ENCODE data around the gene ENKD1. TPM values are rescaled to one million over a fixed set of nuclear protein-coding genes. Genes with fewer than 3 reads are reported as not detected.

The ENKD1 gene
- total and polyA plus RNA-seq, 4 donors: 9.5 to 30.2 (median 29.1) TPM

- no peak overlapping the region for H3K4me3 ChIP-seq (ENCODE audit: low read depth, low read length)
- peak overlapping the region; percentile 58 for H3K27ac ChIP-seq (ENCODE audit: low read depth, low read length)
- 46% methylated on average over 13 of the region's 21 CpGs for WGBS (ENCODE audit: insufficient coverage)
- H3K9me3 ChIP-seq (ENCODE audit: control insufficient read depth, insufficient read depth, low read length): no peaks in the 10 kb centered on the region
- H3K27me3 ChIP-seq (ENCODE audit: control insufficient read depth, insufficient read depth, low read length): no peaks in the 10 kb centered on the region
- H3K36me3 ChIP-seq (ENCODE audit: control insufficient read depth, insufficient read depth, low read length): peaks cover 28% of the 10 kb centered on the region
- peaks cover 33% of the 10 kb centered on the region for H3K4me1 ChIP-seq (ENCODE audit: control insufficient read depth, insufficient read depth, low read length)
- DNase-seq (ENCODE audit: low read depth in 4 of 6, low spot score in 6 of 6): peak in 2 of 6 donors; percentile 21 to 64
These were observed 7.4 kb upstream of the ENKD1 start for GRCh38 chr16:67673712-67674580.

- Histone ChIP-seq H3K27ac (ENCODE audit: low read depth, low read length) (peak overlapping the region; percentile 58), H3K4me3 (ENCODE audit: low read depth, low read length) (no peak overlapping the region), H3K4me1 (ENCODE audit: control insufficient read depth, insufficient read depth, low read length) (peaks cover 36% of the 10 kb centered on the region), H3K36me3 (ENCODE audit: control insufficient read depth, insufficient read depth, low read length) (peaks cover 30% of the 10 kb centered on the region), H3K9me3 (ENCODE audit: control insufficient read depth, insufficient read depth, low read length) (no peaks in the 10 kb centered on the region), H3K27me3 (ENCODE audit: control insufficient read depth, insufficient read depth, low read length) (no peaks in the 10 kb centered on the region)
- DNase-seq (ENCODE audit: low read depth in 4 of 6, low spot score in 6 of 6): peak in 2 of 6 donors; percentile 55 to 60
- WGBS (ENCODE audit: insufficient coverage): 53% methylated on average over 11 of the region's 13 CpGs
These were observed 6.5 kb upstream of the ENKD1 start for GRCh38 chr16:67672739-67673662.

- H3K27me3 ChIP-seq (ENCODE audit: control insufficient read depth, insufficient read depth, low read length): no peaks in the 10 kb centered on the region
- peaks cover 30% of the 10 kb centered on the region for H3K36me3 ChIP-seq (ENCODE audit: control insufficient read depth, insufficient read depth, low read length)
- peaks cover 43% of the 10 kb centered on the region for H3K4me1 ChIP-seq (ENCODE audit: control insufficient read depth, insufficient read depth, low read length)
- no peak overlapping the region for H3K27ac ChIP-seq (ENCODE audit: low read depth, low read length)
- no peak for DNase-seq (ENCODE audit: low read depth in 4 of 6, low spot score in 6 of 6)
- 51% methylated on average over 4 of the region's 4 CpGs for WGBS (ENCODE audit: insufficient coverage)
- H3K9me3 ChIP-seq (ENCODE audit: control insufficient read depth, insufficient read depth, low read length): no peaks in the 10 kb centered on the region
- no peak overlapping the region for H3K4me3 ChIP-seq (ENCODE audit: low read depth, low read length)
These were observed 5.8 kb upstream of the ENKD1 start for GRCh38 chr16:67672306-67672705.

- Histone ChIP-seq H3K4me3 (ENCODE audit: low read depth, low read length) (no peak overlapping the region), H3K27ac (ENCODE audit: low read depth, low read length) (no peak overlapping the region), H3K9me3 (ENCODE audit: control insufficient read depth, insufficient read depth, low read length) (no peaks in the 10 kb centered on the region), H3K27me3 (ENCODE audit: control insufficient read depth, insufficient read depth, low read length) (no peaks in the 10 kb centered on the region), H3K4me1 (ENCODE audit: control insufficient read depth, insufficient read depth, low read length) (peaks cover 51% of the 10 kb centered on the region), H3K36me3 (ENCODE audit: control insufficient read depth, insufficient read depth, low read length) (peaks cover 21% of the 10 kb centered on the region)
- DNase-seq (ENCODE audit: low read depth in 4 of 6, low spot score in 6 of 6): no peak
- WGBS (ENCODE audit: insufficient coverage): 89% methylated on average over 10 of the region's 10 CpGs
These were observed 3.0 kb upstream of the ENKD1 start for GRCh38 chr16:67669499-67670101.

- H3K27ac ChIP-seq (ENCODE audit: low read depth, low read length): no peak overlapping the region
- no peaks in the 10 kb centered on the region for H3K9me3 ChIP-seq (ENCODE audit: control insufficient read depth, insufficient read depth, low read length)
- peaks cover 50% of the 10 kb centered on the region for H3K4me1 ChIP-seq (ENCODE audit: control insufficient read depth, insufficient read depth, low read length)
- DNase-seq (ENCODE audit: low read depth in 4 of 6, low spot score in 6 of 6): no peak
- H3K36me3 ChIP-seq (ENCODE audit: control insufficient read depth, insufficient read depth, low read length): peaks cover 23% of the 10 kb centered on the region
- 89% methylated on average over 6 of the region's 6 CpGs for WGBS (ENCODE audit: insufficient coverage)
- no peak overlapping the region for H3K4me3 ChIP-seq (ENCODE audit: low read depth, low read length)
- no peaks in the 10 kb centered on the region for H3K27me3 ChIP-seq (ENCODE audit: control insufficient read depth, insufficient read depth, low read length)
These were observed 2.1 kb upstream of the ENKD1 start for GRCh38 chr16:67668495-67669157.

- WGBS (ENCODE audit: insufficient coverage): 27% methylated on average over 18 of the region's 18 CpGs
- DNase-seq (ENCODE audit: low read depth in 4 of 6, low spot score in 6 of 6): peak; percentile 52 to 96 (median 79)
- peaks cover 50% of the 10 kb centered on the region for H3K4me1 ChIP-seq (ENCODE audit: control insufficient read depth, insufficient read depth, low read length)
- peaks cover 28% of the 10 kb centered on the region for H3K36me3 ChIP-seq (ENCODE audit: control insufficient read depth, insufficient read depth, low read length)
- peak overlapping the region; percentile 88 for H3K27ac ChIP-seq (ENCODE audit: low read depth, low read length)
- H3K27me3 ChIP-seq (ENCODE audit: control insufficient read depth, insufficient read depth, low read length): no peaks in the 10 kb centered on the region
- H3K9me3 ChIP-seq (ENCODE audit: control insufficient read depth, insufficient read depth, low read length): no peaks in the 10 kb centered on the region
- H3K4me3 ChIP-seq (ENCODE audit: low read depth, low read length): peak overlapping the region; percentile 62
These were observed 1.4 kb upstream of the ENKD1 start for GRCh38 chr16:67667817-67668494.

GRCh38 chr16:67667453-67667816, 885 bp upstream of the ENKD1 start:
- H3K4me3 ChIP-seq (ENCODE audit: low read depth, low read length): peak overlapping the region; percentile 62
- DNase-seq (ENCODE audit: low read depth in 4 of 6, low spot score in 6 of 6): no peak
- peaks cover 30% of the 10 kb centered on the region for H3K36me3 ChIP-seq (ENCODE audit: control insufficient read depth, insufficient read depth, low read length)
- H3K27ac ChIP-seq (ENCODE audit: low read depth, low read length): peak overlapping the region; percentile 88
- H3K4me1 ChIP-seq (ENCODE audit: control insufficient read depth, insufficient read depth, low read length): peaks cover 49% of the 10 kb centered on the region
- H3K27me3 ChIP-seq (ENCODE audit: control insufficient read depth, insufficient read depth, low read length): no peaks in the 10 kb centered on the region
- H3K9me3 ChIP-seq (ENCODE audit: control insufficient read depth, insufficient read depth, low read length): no peaks in the 10 kb centered on the region
- 21% methylated on average over 7 of the region's 10 CpGs for WGBS (ENCODE audit: insufficient coverage)

GRCh38 chr16:67666032-67666551, 458 bp downstream of the ENKD1 start:
- H3K27ac ChIP-seq (ENCODE audit: low read depth, low read length): no peak overlapping the region
- H3K36me3 ChIP-seq (ENCODE audit: control insufficient read depth, insufficient read depth, low read length): peaks cover 39% of the 10 kb centered on the region
- under 1% methylated on average over 43 of the region's 46 CpGs for WGBS (ENCODE audit: insufficient coverage)
- H3K9me3 ChIP-seq (ENCODE audit: control insufficient read depth, insufficient read depth, low read length): no peaks in the 10 kb centered on the region
- no peaks in the 10 kb centered on the region for H3K27me3 ChIP-seq (ENCODE audit: control insufficient read depth, insufficient read depth, low read length)
- no peak for DNase-seq (ENCODE audit: low read depth in 4 of 6, low spot score in 6 of 6)
- peaks cover 63% of the 10 kb centered on the region for H3K4me1 ChIP-seq (ENCODE audit: control insufficient read depth, insufficient read depth, low read length)
- peak overlapping the region; percentile 62 for H3K4me3 ChIP-seq (ENCODE audit: low read depth, low read length)

All from spinal cord (tissue), 10 donors.